GF-D8 (cell line): Measurements from ENCODE around the gene HMGXB3.
A peak's percentile ranks its signal among the peaks of the same experiment; 100 is the strongest.

ENCODE experiments used
- DNase-seq: peaks from one replicate; lab custom pipeline; 2025; lab: John Stamatoyannopoulos, UW

HMGXB3 gene

DNA sequence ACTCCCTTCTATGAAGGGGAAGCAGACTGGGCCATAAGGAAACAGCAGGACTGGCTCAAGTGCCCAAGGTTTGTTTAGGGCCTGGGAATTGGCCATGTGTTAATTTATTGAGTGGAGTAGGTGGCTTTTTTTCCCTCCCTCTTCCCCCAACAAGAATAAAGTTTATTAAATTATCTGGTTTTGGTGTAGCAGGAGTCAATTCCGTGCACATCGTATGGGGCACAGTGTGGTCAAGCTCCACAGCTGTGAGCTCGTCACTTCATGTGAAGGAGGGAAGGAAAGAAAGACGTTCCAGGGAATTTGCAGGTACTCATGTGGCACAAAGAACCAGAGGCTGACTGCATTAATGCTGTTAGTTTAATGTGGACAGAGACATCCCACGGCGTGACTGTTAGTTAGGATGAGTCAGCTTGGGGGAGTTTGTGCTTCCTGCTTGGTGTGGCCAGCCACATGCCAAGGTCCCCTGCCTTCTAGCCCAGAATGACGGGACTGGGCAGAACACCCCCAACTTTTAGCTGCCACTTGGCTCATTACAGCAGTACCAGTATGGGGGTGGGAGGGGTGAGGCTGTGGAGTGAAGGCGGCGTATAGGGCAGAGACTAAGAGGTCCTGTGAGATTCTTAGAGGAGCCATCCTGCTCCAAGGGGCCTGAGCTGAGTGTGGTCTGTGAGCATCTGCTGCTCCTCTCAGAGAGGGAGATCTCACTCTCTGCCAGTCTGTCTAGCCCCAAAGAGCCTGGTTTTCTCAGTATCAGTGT is 52.6 kb downstream of the HMGXB3 start:
- DNase-seq: no peak

DNA sequence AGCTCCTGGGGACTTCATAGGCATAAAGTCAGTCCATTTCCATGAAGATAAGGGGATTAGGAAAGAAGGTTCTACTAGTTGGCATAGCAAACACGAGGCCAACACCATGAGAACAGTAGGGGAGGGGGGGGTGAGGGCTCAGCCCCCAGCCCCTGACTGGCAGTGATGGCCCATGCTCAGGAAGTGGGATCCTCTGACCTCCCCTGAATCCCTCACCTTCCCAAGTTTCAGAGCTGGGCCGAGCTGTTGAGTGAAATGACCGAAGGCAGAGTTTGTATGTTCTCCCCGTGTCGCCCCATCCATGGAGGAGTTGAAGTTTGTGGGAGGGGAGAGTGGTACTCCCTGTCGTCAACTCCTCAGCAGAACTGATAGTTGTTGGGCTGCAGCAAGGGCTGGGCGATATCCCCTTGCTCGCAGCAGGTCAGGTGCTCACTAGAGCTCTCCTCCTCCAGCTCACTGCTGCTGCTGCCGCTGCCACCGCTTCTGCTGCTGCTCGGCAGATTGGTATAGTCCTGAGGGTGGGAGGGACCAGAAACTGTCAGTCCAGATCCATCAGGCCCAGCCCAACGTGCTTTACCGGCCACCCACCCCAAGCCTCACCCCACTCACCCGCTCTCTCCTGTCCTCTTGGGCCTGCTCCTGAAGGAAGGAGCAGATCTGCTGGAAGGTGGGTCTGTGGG is 53.3 kb downstream of the HMGXB3 start:
- DNase-seq: no peak

DNA sequence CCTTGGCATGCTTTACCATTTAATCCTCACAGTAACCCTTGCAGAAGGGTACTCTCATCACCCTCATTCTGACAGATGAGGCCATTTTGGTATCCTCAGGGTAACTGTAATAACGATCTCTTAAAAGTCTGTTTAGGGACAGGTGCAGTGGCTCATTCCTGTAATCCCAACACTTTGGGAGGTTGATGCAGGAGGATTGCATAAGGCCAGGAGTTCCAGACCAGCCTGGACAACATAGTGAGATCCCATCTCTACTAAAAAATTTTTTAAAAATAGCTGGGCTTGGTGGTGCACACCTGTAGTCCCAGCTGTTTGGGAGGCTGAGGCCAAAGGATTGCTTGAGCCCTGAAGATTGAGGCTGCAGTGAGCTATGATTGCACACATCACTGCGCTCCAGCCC is 54.0 kb downstream of the HMGXB3 start:
- no peak for DNase-seq

DNA sequence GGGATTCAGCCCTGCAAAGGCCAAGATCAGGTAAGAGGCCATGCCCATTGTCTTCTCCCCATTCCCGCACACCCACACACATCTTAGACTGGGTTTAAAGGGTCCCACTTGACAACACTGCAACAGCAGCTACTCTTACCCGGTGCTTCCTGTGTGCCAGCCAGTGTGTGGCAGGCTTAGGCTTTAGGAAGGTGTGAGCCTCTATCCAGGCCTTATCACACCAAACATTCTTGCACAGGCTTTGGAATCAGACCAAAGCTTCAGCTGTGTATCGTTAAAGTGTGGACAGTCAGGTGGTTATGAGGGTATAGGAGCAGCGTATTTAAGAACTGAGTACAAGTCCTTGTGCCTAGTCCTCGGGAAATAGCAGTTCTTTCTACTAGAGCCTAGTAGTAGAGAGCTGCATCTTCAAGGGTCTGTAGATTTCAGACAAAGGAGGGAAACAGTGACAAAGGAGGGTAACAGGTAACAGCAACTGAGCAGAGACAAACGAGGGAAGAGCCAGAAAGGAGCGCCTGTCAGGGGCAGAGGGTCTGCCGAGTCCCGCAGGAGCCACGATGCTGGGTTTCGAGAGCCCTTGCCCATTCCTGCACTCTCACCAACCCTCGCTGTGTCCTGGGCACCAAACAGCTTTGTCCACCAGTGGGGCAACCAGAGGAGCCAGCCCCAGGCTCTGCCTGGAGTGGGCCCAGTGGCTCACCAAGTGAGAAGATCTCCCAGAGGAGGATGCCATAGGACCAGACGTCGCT is 55.0 kb downstream of the HMGXB3 start:
- no peak for DNase-seq

DNA sequence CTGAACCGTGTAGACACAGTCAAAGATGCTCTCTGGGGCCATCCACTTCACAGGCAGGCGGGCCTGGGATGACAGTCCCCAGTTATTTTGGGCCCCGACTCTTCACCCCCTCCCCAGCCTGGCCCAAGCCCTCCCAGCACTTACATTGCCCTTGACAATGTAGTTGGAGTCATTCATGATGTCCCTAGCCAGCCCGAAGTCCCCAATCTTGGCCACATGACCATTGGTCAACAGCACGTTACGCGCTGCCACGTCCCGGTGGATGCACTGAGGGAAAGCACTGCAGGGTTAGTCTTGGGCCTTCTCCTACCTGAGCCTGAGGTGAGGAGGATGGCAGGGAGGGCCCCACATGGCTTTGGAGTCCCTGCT is 55.5 kb downstream of the HMGXB3 start:
- no peak for DNase-seq

DNA sequence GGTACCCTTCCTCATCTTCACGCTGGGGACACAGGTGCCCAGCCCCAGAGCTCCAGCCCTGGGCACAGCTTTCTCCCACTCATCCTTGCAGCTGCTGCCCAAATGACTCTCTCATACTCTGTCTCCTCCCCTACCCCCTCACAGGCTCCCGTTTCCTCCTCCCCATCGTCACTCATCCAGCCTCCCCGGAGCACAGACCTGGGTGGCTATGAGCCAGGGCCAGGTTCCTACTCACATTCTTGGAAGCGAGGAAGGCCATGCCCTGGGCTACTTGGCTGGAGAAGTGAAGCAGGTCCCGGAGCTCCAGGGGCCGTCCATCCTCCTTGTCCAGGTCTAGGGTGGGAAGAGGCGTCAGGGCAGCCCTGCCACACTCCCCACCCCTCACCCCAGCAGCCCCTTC is 56.5 kb downstream of the HMGXB3 start:
- DNase-seq: no peak

DNA sequence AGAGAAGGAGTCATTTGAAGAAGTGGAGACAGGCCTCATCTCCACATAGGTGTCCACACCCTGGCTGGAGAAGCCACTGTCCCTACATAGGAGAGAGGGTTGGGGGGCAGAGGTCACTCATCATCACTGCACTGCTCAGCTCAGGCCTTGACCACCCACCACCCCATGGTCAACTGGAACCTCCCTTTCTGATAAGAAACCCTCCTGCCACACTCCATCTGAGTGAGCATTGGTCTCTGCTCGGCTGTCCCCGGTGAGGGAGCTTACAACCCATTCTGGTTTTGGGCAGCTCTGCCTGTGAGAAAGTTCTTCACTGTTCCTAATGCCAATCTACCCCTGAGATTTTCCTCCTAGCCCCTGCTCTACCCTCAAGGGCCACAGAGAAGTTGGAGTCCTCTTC is 57.0 kb downstream of the HMGXB3 start:
- DNase-seq: no peak

DNA sequence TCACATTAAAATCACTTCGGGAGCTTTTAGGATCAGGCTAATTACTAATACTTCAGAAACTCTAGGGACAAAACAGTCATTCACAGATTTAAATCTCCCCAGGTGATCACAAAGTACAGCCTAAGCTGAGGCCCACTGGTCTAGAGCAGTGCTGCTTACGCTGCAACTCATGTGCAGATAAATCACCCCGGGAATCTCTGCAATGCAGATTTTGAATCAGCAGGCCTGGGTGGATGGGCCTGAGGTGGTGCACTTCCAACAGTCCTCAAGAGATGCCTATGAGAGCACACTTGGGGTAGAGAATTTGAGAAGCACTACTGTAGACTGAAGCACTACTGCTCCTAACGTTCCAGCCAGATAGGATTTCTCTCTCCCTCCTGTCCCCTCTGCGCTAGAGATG is 57.5 kb downstream of the HMGXB3 start:
- DNase-seq: no peak

DNA sequence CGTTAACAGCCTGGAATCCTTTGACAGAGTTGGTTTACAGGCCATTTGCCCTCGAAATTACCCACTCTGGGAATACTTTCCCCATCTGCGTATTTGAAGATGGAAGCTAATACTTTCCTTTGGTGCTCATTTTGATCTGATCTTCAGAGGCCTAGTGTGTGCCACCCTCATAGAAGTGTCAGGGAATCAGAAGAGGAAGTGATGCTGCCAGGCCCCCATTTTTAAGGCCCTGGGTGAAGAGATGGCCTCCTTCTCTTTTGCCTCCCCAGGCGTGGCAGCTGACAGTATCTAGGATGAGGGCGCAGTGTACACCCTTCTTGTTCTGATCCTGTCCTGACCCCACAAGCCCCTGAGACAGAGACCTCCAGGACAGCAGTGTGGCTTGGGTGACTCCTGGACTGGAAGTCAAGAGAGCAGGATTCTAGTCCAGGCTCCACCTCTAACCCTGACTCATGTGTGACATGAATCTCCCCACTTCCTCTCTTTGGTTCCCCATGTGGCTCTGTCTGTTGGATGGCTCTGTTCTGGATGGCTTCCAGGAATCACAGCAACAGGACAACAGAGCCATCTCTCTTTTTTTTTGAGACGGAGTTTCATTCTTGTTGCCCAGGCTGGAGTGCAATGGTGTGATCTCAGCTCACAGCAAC is 58.1 kb downstream of the HMGXB3 start:
- DNase-seq: no peak

DNA sequence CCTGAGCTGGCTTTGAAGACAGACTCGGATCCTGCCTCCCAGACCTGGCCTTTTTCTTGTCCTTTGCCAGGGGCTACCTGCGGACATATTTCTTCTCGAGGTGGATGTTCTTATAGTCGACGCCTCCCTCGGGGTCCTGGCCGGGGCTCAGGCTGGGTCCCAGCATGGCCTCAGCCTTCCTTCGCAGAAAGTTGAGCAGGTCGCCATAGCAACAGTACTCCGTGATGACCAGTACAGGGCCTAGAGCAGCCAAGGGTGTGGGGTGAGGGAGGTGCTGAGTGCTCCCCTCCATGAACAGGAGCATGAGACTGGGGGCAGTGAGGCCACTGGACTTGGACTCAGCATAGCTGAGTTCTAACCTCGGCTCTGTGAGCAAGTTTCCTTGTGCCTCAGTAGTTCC is 59.1 kb downstream of the HMGXB3 start:
- DNase-seq: no peak

DNA sequence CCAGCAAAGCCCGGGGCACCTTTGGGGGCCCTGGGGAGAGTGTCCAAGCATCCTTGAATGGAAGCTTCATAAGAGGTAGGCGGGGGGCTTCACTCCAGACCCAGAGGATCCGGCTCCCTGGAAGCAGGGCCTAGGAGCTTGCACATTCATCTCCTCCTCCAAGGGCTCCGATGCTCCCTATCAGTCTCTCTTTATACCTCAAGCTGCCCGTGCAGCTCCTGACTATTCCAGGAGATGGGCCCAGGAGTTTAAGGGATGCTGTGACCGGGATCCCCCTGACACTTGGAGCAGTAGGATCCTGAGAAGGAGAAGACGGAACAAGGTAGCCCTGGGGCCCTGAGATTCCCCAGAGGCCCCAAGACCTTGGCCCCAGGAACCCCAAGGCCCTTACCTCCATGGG is 59.9 kb downstream of the HMGXB3 start:
- no peak for DNase-seq

DNA sequence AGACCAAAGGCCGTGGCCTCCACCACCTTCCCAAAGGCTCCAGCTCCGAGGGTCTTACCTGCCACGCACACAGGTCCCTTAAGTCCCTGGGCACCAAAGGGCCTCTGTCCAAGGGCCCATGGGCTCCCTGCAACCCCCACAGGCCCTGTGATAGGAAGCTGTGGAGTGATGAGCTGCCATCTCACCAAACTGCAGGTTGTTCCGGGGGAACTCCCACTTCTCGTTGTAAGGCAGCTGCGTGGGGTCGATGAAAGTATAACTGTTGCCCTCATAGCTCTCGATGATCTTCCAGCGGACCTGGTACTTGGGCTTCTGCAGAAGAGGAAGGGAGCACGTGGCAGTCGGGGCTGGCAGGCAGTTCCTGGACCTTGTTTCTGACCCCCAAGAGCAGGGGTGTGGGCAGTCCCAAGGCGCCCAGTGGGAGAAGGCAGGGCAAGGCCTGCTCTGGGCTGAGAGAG is 61.0 kb downstream of the HMGXB3 start:
- no peak for DNase-seq

DNA sequence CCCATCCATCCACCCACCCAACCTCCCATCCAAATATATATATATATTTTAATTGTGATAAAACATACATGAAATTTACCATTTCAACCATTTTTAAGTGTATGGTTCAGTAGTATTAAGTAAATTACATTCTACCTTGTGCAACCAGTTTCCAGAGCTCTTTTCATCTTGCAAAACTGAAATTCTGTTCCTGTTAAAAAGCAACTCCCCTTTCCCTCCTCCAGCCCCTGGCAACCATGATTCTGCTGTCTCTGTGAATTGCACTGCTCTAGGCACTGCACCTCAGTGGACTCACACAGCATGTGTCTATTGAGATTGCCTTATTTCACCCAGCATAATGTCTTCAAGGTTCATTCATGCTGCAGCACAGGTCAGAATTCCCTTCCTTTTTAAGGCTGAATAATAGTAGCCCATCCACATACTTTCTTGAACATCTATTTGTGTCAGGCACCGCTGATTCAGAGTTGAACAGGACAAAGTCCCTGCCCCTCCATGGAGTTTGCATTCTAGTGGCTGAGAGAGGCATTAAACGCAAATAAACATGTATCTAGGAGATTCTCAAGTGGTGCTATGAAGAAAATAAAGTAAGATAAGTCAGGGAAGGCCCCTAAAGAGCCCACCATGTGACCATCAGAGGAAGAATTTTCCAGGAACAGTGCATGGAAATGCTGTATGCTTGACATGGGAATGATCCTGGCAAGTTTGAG is 61.8 kb downstream of the HMGXB3 start:
- no peak for DNase-seq

DNA sequence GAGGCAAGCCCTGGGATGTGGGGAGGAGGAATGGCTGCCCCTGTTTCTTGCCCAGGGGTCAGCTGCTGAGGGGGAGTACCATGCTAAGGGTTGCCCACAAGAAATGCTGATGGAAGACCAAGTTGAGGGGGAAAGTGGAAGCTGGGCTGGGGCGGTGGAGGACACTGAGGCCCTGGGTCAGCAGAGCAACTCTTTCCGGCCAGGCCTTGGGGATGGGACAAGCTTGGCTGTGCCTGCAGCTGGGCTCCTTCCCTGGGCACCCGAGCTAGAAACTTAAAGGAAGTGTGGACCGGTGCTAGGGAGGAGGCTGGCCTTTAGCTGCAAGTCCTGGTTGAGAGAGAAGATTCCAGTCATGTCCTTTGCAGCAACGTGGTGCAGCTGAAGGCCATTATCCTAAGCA is 63.1 kb downstream of the HMGXB3 start:
- DNase-seq: no peak

DNA sequence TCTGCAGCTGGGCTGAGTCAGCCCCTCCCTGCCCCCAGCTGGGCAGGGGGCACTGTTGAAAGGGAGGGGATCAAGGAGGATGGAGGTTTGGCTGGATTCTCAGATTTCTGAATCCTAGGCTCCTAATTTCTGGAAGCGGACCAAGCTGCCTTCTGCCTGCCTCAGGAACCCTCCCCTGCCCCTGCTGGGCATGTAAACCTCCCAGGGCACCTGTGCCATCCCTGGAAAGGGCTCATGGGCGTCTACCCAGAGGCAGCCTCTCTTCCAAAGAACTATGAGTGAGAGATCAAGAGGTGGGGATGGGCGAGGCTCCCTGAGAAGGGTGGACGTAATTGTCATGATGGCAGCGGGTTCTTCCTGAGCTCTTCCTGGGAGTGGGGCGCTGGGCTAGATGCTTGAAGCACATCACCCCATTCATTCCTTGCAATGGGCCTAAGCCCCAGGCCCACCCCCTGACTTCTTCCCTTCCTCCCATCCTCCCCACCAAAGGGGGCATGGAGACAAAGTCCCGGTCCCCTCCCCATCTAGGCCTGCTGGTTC is 64.2 kb downstream of the HMGXB3 start:
- no peak for DNase-seq

DNA sequence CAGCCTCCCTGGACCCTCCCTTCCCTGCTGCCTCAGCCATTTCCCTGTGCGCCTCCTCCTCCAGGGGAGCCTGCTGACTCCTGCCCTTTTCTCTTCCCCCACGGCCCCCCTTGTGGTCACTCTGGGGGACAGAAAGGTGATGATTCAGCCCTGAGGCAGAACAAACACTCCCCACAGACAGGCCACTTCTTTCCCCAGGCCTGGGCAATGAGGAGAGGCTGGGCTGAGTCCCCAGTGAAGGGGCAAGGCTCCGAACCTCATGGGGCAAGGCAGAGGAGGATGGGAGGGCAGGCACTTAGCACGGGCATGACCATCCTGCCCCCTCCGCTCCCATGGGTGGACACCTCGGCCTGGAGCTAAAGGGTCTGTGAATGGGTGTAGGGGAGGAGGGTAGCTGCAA is 64.8 kb downstream of the HMGXB3 start:
- DNase-seq: no peak

DNA sequence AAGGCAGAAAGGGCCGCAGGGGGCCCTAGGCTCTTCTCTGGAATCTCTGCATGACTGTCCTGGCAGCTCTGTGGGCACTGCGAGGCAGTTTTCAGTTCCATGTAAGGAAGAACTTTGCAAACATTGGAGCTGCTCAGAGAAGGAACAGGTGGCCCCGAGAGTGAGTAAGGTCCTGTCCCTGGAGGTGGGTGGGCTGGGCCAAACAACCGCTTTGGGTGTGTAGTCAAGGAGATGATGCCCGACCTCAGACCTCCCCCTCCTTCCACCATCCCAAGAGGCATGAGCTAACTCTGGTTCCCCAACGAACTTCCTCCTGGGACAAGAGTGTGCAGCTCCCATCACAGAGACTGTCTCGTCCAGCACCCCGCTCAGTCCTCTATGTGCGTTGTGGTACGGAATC is 65.3 kb downstream of the HMGXB3 start:
- no peak for DNase-seq

DNA sequence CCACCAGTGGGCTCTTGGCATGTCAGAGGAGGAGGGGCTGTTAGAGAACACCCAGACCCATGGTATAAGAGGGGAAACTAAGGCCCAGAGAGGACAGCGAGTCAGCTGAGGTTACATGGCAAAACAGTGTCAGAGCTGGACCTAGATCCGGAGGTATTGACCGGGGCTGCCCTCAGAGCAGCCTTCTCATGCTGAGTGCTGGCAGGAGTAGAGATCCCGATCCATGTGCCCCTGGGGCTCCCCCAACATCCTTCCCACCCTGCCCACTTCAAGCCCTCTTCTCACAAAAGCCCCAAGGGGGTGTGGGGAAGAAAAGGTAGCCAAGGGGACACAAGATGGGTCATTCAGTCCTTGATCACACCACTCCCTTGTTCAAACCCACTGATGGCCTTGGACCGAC is 65.9 kb downstream of the HMGXB3 start:
- DNase-seq: no peak

DNA sequence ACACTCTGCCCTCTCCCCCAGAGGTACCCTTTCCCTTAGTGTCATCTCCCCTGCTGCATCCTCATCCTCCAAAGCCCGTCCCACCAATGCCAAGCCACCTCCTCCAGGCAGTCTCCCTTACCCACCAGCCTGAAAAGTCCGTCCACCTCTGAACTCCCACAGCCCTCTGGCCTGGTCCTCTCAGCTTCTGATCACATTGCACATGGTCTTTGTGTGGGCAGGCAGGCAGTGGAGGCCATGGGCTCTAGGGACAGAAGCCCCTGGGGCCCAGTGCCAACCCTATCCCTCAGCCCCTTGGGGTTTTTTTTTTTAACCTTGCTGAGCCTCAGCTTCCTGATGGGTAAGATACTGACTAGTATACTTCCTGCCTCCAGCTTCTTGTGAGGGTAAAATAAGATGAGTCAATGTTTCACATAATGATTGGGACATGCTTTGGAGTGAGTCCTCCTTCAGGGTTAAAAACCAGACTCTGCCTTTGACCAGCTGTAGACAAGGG is 66.4 kb downstream of the HMGXB3 start:
- peak; percentile 23 for DNase-seq

DNA sequence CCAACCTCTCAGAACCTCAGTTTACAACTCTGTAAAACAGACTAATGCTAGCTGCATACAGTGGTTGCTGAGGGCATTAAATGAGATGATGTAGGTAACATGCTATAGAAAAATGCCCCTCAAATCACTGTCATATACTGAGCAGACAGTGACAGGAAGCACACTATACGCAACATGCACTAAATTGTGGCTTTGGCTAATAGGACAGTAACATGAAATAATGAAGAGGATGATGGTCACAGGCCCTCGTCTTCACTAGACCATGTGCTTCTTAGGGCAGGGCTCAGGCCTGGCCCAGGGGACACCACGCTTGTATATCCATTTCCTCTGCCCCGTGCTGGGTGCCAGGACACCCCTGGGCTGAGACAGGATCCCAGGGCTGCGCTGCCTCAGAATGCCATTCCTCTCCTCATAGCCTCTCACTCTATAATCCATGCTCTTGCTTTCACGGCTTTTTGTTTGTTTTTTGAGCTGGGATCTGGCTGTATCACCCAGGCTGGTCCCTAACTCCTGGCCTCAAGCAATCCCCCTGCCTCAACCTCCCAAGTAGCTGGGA is 66.9 kb downstream of the HMGXB3 start:
- DNase-seq: no peak

DNA sequence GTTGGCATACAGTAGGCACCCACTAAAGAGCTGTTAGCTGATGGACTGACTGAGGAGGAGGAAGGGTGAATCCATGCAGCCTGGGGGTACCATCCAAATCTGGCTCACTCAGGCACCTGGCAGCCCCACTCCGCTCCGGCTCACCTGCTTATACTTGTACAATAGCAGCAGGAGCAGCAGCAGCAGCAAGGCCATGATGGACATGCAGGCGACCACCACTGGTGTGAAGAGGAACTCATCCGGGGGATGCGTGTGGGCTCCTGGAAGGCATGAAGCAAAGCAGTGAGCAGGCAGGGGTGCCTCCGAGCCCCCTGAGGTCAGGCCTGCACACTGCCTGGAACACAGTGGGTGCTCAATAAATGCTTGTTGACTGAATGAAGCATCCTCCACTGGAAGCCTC is 67.5 kb downstream of the HMGXB3 start:
- DNase-seq: no peak
